ENCODE data around the gene PTPN20.

DNA sequence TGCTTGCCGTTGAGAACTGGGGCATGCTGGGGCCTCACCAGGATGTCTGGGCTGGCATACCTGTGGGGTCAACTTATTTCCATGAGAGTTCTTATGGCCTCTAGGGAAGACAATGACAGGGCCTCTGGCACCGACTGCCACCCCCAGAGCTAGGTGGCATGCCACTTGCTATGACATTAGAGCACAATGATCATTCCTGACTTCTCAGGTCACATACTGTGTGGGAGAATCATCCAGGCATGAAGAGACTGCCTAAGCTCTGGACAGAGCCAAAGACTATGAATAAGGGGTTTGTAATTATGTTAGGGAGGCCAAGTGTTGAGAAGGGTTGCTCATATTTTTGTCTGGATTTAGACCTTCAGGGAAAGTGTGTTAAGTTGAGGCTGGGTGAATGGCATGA, 97.5 kb downstream of the PTPN20 start:
- TF ChIP-seq POLR2A (IDR thresholded peaks at IDR 0.05; ENCODE audit: control extremely low read depth in 1 of 2, low read depth in 2 of 2, low read length in 2 of 2) (no peak), CEBPB (IDR thresholded peaks at IDR 0.05; ENCODE audit: low read depth, low read length) (no peak), ASH2L (IDR thresholded peaks at IDR 0.05; ENCODE audit: low read length) (no peak)
